ENCODE measurements around the gene PNPLA6. TPM values are rescaled to one million over a fixed set of nuclear protein-coding genes. Genes with fewer than 3 reads are reported as not detected.

The PNPLA6 gene
- total RNA-seq, 1 donor from 2014 or later = 47.4 TPM

- intact Hi-C loops (cut with DNase I) = loop anchor here (10.0 kb wide), 1 partner anchor 133 kb away; no protein-coding TSS in a partner anchor
- Histone ChIP-seq H3K36me3 (peaks cover 4 to 36% of the 10 kb centered on the region in 2 donors), H3K4me3 (no peak overlapping the region)
These were observed 7.9 kb upstream of the PNPLA6 start for GRCh38 chr19:7527516-7528191.

GRCh38 chr19:7528192-7528519, 7.4 kb upstream of the PNPLA6 start:
- H3K27ac ChIP-seq = no peak overlapping the region
- no peak overlapping the region for H3K4me3 ChIP-seq
- H3K9me3 ChIP-seq = no peaks in the 10 kb centered on the region
- peaks cover 4 to 36% of the 10 kb centered on the region in 2 donors for H3K36me3 ChIP-seq
- intact Hi-C loops (cut with DNase I) = loop anchor here (10.0 kb wide), 1 partner anchor 133 kb away; no protein-coding TSS in a partner anchor
- H3K27me3 ChIP-seq = no peaks in the 10 kb centered on the region
- no peak for DNase-seq (ENCODE audit: extremely low spot score in 2 of 2)
- TF ChIP-seq POLR2AphosphoS5 (IDR thresholded peaks at IDR 0.05; ENCODE audit: insufficient read depth in 1 of 2, low read depth in 1 of 2) (no peak), CTCF (IDR thresholded peaks at IDR 0.05) (no peak), POLR2A (IDR thresholded peaks at IDR 0.05) (no peak)
- H3K4me1 ChIP-seq = peaks cover 13% of the 10 kb centered on the region

More at GRCh38 chr19:7527516-7528191, 7.9 kb upstream of the PNPLA6 start:
- no peaks in the 10 kb centered on the region for H3K9me3 ChIP-seq
- H3K27me3 ChIP-seq = no peaks in the 10 kb centered on the region
- peaks cover 16% of the 10 kb centered on the region for H3K4me1 ChIP-seq
- no peak for TF ChIP-seq CTCF (IDR thresholded peaks at IDR 0.05)
- no peak for TF ChIP-seq POLR2AphosphoS5 (IDR thresholded peaks at IDR 0.05; ENCODE audit: insufficient read depth in 1 of 2, low read depth in 1 of 2)
- no peak for TF ChIP-seq POLR2A (IDR thresholded peaks at IDR 0.05)
- no peak for DNase-seq (ENCODE audit: extremely low spot score in 2 of 2)
- H3K27ac ChIP-seq = no peak overlapping the region

- no peak for DNase-seq (ENCODE audit: extremely low spot score in 2 of 2)
These were observed 6.8 kb upstream of the PNPLA6 start for GRCh38 chr19:7528522-7529245.

GRCh38 chr19:7529246-7529600, 6.3 kb upstream of the PNPLA6 start:
- H3K36me3 ChIP-seq = peaks cover 4 to 36% of the 10 kb centered on the region in 2 donors
- H3K27ac ChIP-seq = no peak overlapping the region
- DNase-seq (ENCODE audit: extremely low spot score in 2 of 2) = no peak
- intact Hi-C loops (cut with DNase I) = loop anchor here (10.0 kb wide), 1 partner anchor 134 kb away; no protein-coding TSS in a partner anchor
- no peaks in the 10 kb centered on the region for H3K27me3 ChIP-seq
- no peak for TF ChIP-seq CTCF (IDR thresholded peaks at IDR 0.05)
- no peak for TF ChIP-seq POLR2AphosphoS5 (IDR thresholded peaks at IDR 0.05; ENCODE audit: insufficient read depth in 1 of 2, low read depth in 1 of 2)
- no peak for TF ChIP-seq POLR2A (IDR thresholded peaks at IDR 0.05)
- H3K9me3 ChIP-seq = no peaks in the 10 kb centered on the region
- H3K4me3 ChIP-seq = no peak overlapping the region
- peaks cover 9% of the 10 kb centered on the region for H3K4me1 ChIP-seq

More at GRCh38 chr19:7528522-7529245, 6.8 kb upstream of the PNPLA6 start:
- intact Hi-C loops (cut with DNase I) = loop anchor here (10.0 kb wide), 1 partner anchor 134 kb away; no protein-coding TSS in a partner anchor
- peaks cover 4 to 36% of the 10 kb centered on the region in 2 donors for H3K36me3 ChIP-seq
- H3K4me3 ChIP-seq = no peak overlapping the region
- no peak overlapping the region for H3K27ac ChIP-seq
- H3K27me3 ChIP-seq = no peaks in the 10 kb centered on the region
- TF ChIP-seq CTCF (IDR thresholded peaks at IDR 0.05) (no peak), POLR2AphosphoS5 (IDR thresholded peaks at IDR 0.05; ENCODE audit: insufficient read depth in 1 of 2, low read depth in 1 of 2) (no peak), POLR2A (IDR thresholded peaks at IDR 0.05) (no peak)
- H3K4me1 ChIP-seq = peaks cover 13% of the 10 kb centered on the region
- no peaks in the 10 kb centered on the region for H3K9me3 ChIP-seq
